ENCODE measurements around the gene C19orf44. TPM values are rescaled to one million over a fixed set of nuclear protein-coding genes. Genes with fewer than 3 reads are reported as not detected.

The C19orf44 gene
- polyA plus RNA-seq, 1 experiment = 3.4 TPM

DNA sequence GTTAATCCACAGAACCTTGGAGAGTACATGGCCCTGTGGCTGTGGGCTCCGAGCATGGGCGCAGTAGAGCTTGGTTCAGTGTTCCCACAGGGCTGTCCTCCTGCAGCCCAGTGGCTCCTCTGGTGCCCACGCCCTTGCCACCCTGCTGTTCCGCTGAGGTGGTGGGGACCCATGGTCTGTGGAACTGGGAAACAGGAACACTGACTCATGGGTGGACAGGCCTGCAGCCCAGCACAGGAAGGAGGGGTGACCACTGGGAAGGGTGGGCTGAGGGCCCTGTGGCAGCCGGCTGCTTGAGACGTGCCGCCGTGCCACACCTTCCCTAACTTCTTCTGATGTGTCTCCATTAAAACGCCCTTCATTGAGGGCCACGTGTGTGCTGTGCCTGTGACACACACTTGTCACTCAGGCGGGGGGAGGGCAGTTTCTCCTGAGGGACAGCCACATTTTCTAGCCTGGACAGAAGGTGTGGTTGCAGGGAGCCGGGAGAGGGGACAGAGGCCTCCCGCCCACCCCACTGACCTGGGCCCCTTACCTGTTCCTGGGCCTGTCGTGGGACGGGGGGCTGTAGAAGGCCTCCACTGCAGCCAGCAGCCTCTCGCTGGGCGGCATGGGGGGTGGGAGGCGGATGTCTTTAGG lies 24.9 kb downstream of the C19orf44 start:
- no peak for DNase-seq (ENCODE audit: low read depth)
- TF ChIP-seq, protein P1, sequence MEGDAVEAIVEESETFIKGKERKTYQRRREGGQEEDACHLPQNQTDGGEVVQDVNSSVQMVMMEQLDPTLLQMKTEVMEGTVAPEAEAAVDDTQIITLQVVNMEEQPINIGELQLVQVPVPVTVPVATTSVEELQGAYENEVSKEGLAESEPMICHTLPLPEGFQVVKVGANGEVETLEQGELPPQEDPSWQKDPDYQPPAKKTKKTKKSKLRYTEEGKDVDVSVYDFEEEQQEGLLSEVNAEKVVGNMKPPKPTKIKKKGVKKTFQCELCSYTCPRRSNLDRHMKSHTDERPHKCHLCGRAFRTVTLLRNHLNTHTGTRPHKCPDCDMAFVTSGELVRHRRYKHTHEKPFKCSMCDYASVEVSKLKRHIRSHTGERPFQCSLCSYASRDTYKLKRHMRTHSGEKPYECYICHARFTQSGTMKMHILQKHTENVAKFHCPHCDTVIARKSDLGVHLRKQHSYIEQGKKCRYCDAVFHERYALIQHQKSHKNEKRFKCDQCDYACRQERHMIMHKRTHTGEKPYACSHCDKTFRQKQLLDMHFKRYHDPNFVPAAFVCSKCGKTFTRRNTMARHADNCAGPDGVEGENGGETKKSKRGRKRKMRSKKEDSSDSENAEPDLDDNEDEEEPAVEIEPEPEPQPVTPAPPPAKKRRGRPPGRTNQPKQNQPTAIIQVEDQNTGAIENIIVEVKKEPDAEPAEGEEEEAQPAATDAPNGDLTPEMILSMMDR (IDR thresholded peaks at IDR 0.05; ENCODE audit: insufficient read depth, low read depth, low read length) = no peak
- H3K4me3 ChIP-seq (ENCODE audit: low read depth, low read length) = no peak overlapping the region
- H3K36me3 ChIP-seq (ENCODE audit: control insufficient read depth, insufficient read depth, low read length) = peaks cover 69% of the 10 kb centered on the region
- CTCF ChIA-PET = no interaction called here
- no peaks in the 10 kb centered on the region for H3K27me3 ChIP-seq (ENCODE audit: control insufficient read depth, insufficient read depth, low read length)
- POLR2A ChIA-PET = no interaction called here

DNA sequence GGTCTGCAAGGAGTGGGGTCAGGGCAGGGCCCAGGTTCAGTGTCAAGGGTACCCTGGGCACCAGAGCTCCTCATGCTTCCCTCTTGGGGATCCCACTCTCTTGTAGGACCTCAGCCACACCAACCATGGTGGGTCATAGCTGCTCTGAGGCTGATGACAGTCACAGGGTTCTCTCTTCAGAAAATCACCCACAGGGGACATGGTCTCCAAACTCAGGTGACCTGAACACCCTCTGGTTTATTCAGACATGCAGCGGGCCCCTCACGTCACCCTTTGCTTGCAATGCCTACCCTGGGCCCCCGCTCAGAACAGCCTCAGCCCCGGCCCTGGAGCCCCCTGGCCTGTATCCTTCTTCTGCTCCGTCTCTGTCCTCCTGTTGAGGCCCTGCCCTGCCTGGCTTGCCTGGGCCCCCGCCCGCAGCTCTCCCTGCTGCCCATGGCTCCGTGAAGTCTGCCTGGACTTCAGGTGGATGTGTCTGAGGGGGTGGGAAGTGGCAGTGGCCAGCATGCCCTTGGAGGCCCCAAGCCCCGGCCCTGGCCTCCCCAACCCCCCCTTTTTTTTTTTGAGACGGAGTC lies 25.6 kb downstream of the C19orf44 start:
- ChIA-PET POLR2A (no interaction called here), CTCF (no interaction called here)
- peaks cover 68% of the 10 kb centered on the region for H3K36me3 ChIP-seq (ENCODE audit: control insufficient read depth, insufficient read depth, low read length)

DNA sequence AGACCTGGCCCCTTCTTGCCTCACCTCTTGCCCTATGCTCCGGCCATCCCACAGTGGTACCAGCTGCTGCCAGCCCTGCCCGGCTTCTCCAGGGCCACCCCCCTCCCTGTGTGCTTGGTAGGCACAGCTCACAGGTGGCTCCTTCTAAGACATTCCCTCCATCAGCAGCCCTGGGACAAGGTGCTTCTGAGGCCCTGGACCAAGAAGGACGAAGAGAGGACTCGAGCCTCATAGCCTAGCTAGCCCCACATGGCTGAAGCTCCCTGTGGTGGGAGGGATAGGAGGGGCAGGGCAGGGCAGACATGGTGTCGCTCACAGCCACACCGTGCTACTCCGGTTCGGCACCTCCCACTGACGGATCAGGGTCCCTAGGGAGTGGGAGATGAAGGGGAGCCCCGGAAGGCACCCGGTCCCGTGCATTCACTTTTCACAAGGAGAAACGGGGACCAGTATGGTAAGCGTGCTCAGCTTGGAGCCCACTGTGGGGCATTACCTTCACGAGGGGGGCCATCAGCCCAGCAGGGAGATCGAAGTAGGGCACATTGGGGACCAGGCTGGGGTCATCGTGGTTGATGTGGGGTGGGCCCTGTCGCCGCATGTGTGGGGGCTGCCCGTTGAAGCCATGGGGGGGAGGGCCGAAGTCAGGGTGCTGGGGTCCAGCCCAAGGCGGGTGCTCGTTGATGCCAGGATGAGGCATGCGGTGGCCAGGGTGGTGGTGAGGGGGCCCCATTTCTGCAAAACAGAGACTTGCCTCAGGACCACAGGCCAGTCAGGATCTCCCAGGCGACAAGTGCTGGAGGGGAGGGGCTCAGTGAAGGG lies 26.6 kb downstream of the C19orf44 start:
- Histone ChIP-seq H3K36me3 (ENCODE audit: control insufficient read depth, insufficient read depth, low read length) (peaks cover 69% of the 10 kb centered on the region), H3K4me3 (ENCODE audit: low read depth, low read length) (no peak overlapping the region), H3K27me3 (ENCODE audit: control insufficient read depth, insufficient read depth, low read length) (no peaks in the 10 kb centered on the region)
- no peak for DNase-seq (ENCODE audit: low read depth)
- TF ChIP-seq, protein P1 (IDR thresholded peaks at IDR 0.05; ENCODE audit: insufficient read depth, low read depth, low read length) = no peak
- ChIA-PET CTCF (no interaction called here), POLR2A (no interaction called here)

More for the DNA sequence above, 25.6 kb downstream of the C19orf44 start:
- no peak overlapping the region for H3K4me3 ChIP-seq (ENCODE audit: low read depth, low read length)
- no peaks in the 10 kb centered on the region for H3K27me3 ChIP-seq (ENCODE audit: control insufficient read depth, insufficient read depth, low read length)
- no peak for DNase-seq (ENCODE audit: low read depth)
- TF ChIP-seq, protein P1 (IDR thresholded peaks at IDR 0.05; ENCODE audit: insufficient read depth, low read depth, low read length) = no peak

- TF ChIP-seq, protein P1 (IDR thresholded peaks at IDR 0.05; ENCODE audit: insufficient read depth, low read depth, low read length) = no peak
- DNase-seq (ENCODE audit: low read depth) = no peak
- Histone ChIP-seq H3K36me3 (ENCODE audit: control insufficient read depth, insufficient read depth, low read length) (peaks cover 69% of the 10 kb centered on the region), H3K27me3 (ENCODE audit: control insufficient read depth, insufficient read depth, low read length) (no peaks in the 10 kb centered on the region), H3K4me3 (ENCODE audit: low read depth, low read length) (no peak overlapping the region)
- ChIA-PET POLR2A (no interaction called here), CTCF (no interaction called here)
These were observed 29.0 kb downstream of the C19orf44 start for GRCh38 chr19:16524991-16525734.
